ENCODE results near the gene SERPINA1. TPM values are rescaled to one million over a fixed set of nuclear protein-coding genes. Genes with fewer than 3 reads are reported as not detected.
"Not testable (repeated sequence)": the region's sequence is repeated elsewhere in the genome, so short reads cannot be mapped to it uniquely, and the experiment has no call there.

The SERPINA1 gene
- total RNA-seq, 1 donor from 2014 or later, result 0.13 TPM

DNA sequence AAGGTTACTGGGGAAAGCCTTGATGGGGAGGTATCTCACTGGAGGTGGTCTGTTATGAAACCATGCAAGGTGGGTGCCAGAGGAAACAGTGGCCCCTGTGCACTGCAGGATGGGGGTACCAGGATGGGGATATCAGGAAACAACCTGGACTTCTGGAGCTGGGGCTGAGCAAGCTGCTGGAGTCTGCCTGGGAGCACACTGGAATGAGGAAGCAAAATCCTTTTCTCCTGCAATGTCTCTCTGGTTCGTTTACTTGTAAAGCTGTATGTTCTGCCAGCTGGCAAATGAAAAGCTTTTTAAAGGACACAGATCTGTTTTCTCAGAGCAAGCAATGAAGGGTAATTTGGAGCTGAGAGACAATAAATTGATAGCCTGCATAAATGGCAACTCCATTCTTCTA, 23.2 kb upstream of the SERPINA1 start:
- no peak overlapping the region for H3K4me3 Mint-ChIP-seq
- no peaks in the 10 kb centered on the region for H3K36me3 Mint-ChIP-seq
- no peaks in the 10 kb centered on the region for H3K36me3 ChIP-seq
- peaks cover 4% of the 10 kb centered on the region for H3K9me3 ChIP-seq (ENCODE audit: low read depth)
- H4K20me1 ChIP-seq (ENCODE audit: low read depth), result no peaks in the 10 kb centered on the region
- H3K79me2 ChIP-seq (ENCODE audit: low read depth), result no peaks in the 10 kb centered on the region
- H3K27ac ChIP-seq, result no peak overlapping the region
- H3K27me3 Mint-ChIP-seq (ENCODE audit: insufficient read depth, low read depth), result peaks cover 7% of the 10 kb centered on the region
- no peak for TF ChIP-seq EZH2 (IDR thresholded peaks at IDR 0.05)
- TF ChIP-seq, protein P1, sequence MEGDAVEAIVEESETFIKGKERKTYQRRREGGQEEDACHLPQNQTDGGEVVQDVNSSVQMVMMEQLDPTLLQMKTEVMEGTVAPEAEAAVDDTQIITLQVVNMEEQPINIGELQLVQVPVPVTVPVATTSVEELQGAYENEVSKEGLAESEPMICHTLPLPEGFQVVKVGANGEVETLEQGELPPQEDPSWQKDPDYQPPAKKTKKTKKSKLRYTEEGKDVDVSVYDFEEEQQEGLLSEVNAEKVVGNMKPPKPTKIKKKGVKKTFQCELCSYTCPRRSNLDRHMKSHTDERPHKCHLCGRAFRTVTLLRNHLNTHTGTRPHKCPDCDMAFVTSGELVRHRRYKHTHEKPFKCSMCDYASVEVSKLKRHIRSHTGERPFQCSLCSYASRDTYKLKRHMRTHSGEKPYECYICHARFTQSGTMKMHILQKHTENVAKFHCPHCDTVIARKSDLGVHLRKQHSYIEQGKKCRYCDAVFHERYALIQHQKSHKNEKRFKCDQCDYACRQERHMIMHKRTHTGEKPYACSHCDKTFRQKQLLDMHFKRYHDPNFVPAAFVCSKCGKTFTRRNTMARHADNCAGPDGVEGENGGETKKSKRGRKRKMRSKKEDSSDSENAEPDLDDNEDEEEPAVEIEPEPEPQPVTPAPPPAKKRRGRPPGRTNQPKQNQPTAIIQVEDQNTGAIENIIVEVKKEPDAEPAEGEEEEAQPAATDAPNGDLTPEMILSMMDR (IDR thresholded peaks at IDR 0.05), result no peak
- TF ChIP-seq EZH2phosphoT487 (IDR thresholded peaks at IDR 0.05), result no peak
- H3K4me3 ChIP-seq, result no peak overlapping the region
- H3F3A ChIP-seq (ENCODE audit: low read depth), result no peaks in the 10 kb centered on the region
- H2AFZ ChIP-seq (replicated peaks), result no peak overlapping the region
- H3K9me3 Mint-ChIP-seq, result peaks cover 17% of the 10 kb centered on the region
- no peaks in the 10 kb centered on the region for H3K4me1 ChIP-seq
- no peak for DNase-seq (ENCODE audit: low spot score)
- peaks cover 4% of the 10 kb centered on the region for H3K4me1 Mint-ChIP-seq
- H3K9ac ChIP-seq, result no peak overlapping the region
- H3K4me2 ChIP-seq, result no peak overlapping the region
- no peaks in the 10 kb centered on the region for H3K27me3 ChIP-seq
- no peak overlapping the region for H3K27ac Mint-ChIP-seq

DNA sequence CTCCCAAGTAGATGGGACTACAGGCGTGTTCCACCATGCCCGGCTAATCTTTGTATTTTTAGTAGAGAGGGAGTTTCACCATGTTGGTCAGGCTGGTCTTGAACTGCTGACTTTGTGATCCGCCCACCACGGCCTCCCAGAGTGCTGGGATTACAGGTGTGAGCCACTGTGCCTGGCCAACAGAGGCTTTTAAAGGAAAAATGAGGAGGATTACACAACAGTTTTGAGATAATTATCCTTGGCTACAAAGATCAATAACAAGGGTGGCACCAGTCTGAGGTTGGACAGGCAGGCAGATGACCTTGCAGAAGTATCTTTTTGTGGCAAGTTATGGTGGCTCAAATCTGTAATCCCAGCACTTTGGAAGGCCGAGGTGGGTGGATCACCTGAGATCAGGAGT, 21.0 kb upstream of the SERPINA1 start:
- not testable (repeated sequence) for H3K27me3 Mint-ChIP-seq (ENCODE audit: insufficient read depth, low read depth); H3K36me3 Mint-ChIP-seq; H3K36me3 ChIP-seq; H3K9ac ChIP-seq; H3K4me2 ChIP-seq; H2AFZ ChIP-seq (replicated peaks); H3K4me3 Mint-ChIP-seq; H3K27ac ChIP-seq; H4K20me1 ChIP-seq (ENCODE audit: low read depth); H3K27ac Mint-ChIP-seq; H3K9me3 ChIP-seq (ENCODE audit: low read depth); H3F3A ChIP-seq (ENCODE audit: low read depth); DNase-seq (ENCODE audit: low spot score); H3K27me3 ChIP-seq; H3K79me2 ChIP-seq (ENCODE audit: low read depth); H3K4me3 ChIP-seq; H3K4me1 ChIP-seq; H3K4me1 Mint-ChIP-seq
- peaks cover 19% of the 10 kb centered on the region for H3K9me3 Mint-ChIP-seq

GRCh38 chr14:94408546-94409095, 20.2 kb upstream of the SERPINA1 start:
- H4K20me1 ChIP-seq (ENCODE audit: low read depth), result no peaks in the 10 kb centered on the region
- no peaks in the 10 kb centered on the region for H3K79me2 ChIP-seq (ENCODE audit: low read depth)
- peaks cover 7% of the 10 kb centered on the region for H3K27me3 Mint-ChIP-seq (ENCODE audit: insufficient read depth, low read depth)
- DNase-seq (ENCODE audit: low spot score), result no peak
- H3K9me3 ChIP-seq (ENCODE audit: low read depth), result peaks cover 5% of the 10 kb centered on the region
- H3K4me1 ChIP-seq, result no peaks in the 10 kb centered on the region
- H3K27ac Mint-ChIP-seq, result no peak overlapping the region
- H3K4me2 ChIP-seq, result no peak overlapping the region
- H3K9ac ChIP-seq, result no peak overlapping the region
- no peak for TF ChIP-seq EZH2phosphoT487 (IDR thresholded peaks at IDR 0.05)
- no peak overlapping the region for H3K4me3 ChIP-seq
- H3K4me3 Mint-ChIP-seq, result no peak overlapping the region
- H3K4me1 Mint-ChIP-seq, result peaks cover 4% of the 10 kb centered on the region
- H2AFZ ChIP-seq (replicated peaks), result no peak overlapping the region
- H3K36me3 Mint-ChIP-seq, result no peaks in the 10 kb centered on the region
- H3K36me3 ChIP-seq, result no peaks in the 10 kb centered on the region
- H3F3A ChIP-seq (ENCODE audit: low read depth), result no peaks in the 10 kb centered on the region
- H3K27me3 ChIP-seq, result no peaks in the 10 kb centered on the region
- H3K9me3 Mint-ChIP-seq, result peaks cover 19% of the 10 kb centered on the region
- H3K27ac ChIP-seq, result no peak overlapping the region

DNA sequence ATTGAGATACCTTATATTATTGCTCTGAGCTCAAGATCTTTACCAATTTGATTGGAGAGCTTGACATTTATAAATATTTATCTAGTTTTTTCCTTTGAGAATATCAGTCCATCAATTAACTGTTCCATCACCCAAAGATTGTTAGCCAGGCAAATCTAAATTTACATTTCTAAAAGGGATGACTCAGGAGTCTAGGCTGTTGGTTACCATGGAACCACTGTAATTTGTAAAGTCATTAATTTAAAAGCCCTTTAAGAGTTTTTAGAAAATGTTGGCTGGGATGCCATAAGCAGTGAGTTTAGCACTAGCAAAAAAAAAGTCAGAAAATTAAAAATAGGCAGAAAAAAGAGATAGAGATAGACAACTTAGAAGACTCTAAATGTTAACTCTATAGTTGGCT, 19.5 kb upstream of the SERPINA1 start:
- Mint-ChIP-seq H3K4me1 (peaks cover 4% of the 10 kb centered on the region), H3K36me3 (no peaks in the 10 kb centered on the region), H3K27ac (no peak overlapping the region), H3K9me3 (peaks cover 15% of the 10 kb centered on the region), H3K27me3 (ENCODE audit: insufficient read depth, low read depth) (peaks cover 7% of the 10 kb centered on the region), H3K4me3 (no peak overlapping the region)
- Histone ChIP-seq H3K4me2 (no peak overlapping the region), H3K79me2 (ENCODE audit: low read depth) (no peaks in the 10 kb centered on the region), H3K9me3 (ENCODE audit: low read depth) (peaks cover 5% of the 10 kb centered on the region), H3F3A (ENCODE audit: low read depth) (no peaks in the 10 kb centered on the region), H3K27ac (no peak overlapping the region), H3K4me3 (no peak overlapping the region), H3K36me3 (no peaks in the 10 kb centered on the region), H2AFZ (replicated peaks) (no peak overlapping the region), H3K4me1 (no peaks in the 10 kb centered on the region), H3K9ac (no peak overlapping the region), H4K20me1 (ENCODE audit: low read depth) (no peaks in the 10 kb centered on the region), H3K27me3 (no peaks in the 10 kb centered on the region)
- TF ChIP-seq, protein P1 (IDR thresholded peaks at IDR 0.05), result no peak
- TF ChIP-seq EZH2phosphoT487 (IDR thresholded peaks at IDR 0.05) (no peak), EZH2 (IDR thresholded peaks at IDR 0.05) (no peak)
- DNase-seq (ENCODE audit: low spot score), result no peak
